ENCODE data around the gene CAPN13. TPM values are rescaled to one million over a fixed set of nuclear protein-coding genes. Genes with fewer than 3 reads are reported as not detected.

CAPN13 gene
- total and polyA plus RNA-seq, 10 of the 15 experiments (the other 5 are each of a cell fraction or from before 2014, with no cell fraction given): 0.03 to 0.10 (median 0.06) TPM; not detected in 7

DNA sequence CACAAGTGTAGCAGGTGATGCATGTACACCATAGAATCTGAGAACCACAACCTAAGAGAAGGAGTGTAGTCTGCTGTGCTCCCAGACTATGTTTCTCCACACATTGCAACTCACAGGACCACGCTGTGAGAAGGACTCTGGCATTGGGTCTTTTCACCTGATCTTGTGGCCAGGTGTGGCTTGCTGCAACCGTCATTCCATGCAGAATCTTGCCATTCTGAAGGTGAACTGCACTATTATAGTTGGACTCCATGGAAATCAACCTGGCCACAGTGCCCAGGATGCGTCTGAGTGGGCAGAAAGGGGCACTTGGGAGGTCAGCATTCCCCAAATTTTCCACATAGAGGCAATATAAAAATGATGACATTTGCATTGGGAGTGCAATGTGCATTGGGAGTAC is 122.2 kb downstream of the CAPN13 start:
- ChIA-PET RAD21 (ENCODE audit: unreplicated experiment) (no interaction called here), CTCF (interaction anchor here (0.9 to 4.5 kb wide), 2 partner anchors 19 to 26 kb away, joined by 5 to 39 read pairs; no protein-coding TSS in a partner anchor), SMC1A (ENCODE audit: uncharacterized antibody, unreplicated experiment) (no interaction called here), POLR2A (no interaction called here)
- in situ Hi-C loops (cut with MboI) (no loop called here), intact Hi-C loops (cut with micrococcal nuclease; ENCODE audit: unreplicated experiment) (no loop called here)
- no peak overlapping the region for H3K4me3 ChIP-seq
- FAIRE-seq: no peak
- no peaks in the 10 kb centered on the region for H3K27me3 ChIP-seq (replicated peaks in 1 of 2; ENCODE audit: control insufficient read depth in 2 of 2, insufficient read depth in 2 of 2, low read length in 1 of 2)
- H3K4me2 ChIP-seq (ENCODE audit: control insufficient read depth, insufficient read depth): no peak overlapping the region
- no peaks in the 10 kb centered on the region for H3K79me2 ChIP-seq (ENCODE audit: control insufficient read depth, insufficient read depth, low read length)
- H3K9ac ChIP-seq (ENCODE audit: control insufficient read depth, insufficient read depth, low read length): no peak overlapping the region
- H4K20me1 ChIP-seq (ENCODE audit: control insufficient read depth, insufficient read depth): no peaks in the 10 kb centered on the region
- no TSS peak for BruUV-seq (replicated peaks)
- 26% methylated on average over 3 of the region's 3 CpGs for WGBS (ENCODE audit: insufficient coverage, insufficient replicate concordance, low lambda C conversion rate, missing lambda C conversion rate)
- no peak overlapping the region for H3K27ac ChIP-seq (ENCODE audit: control insufficient read depth, insufficient read depth)
- no peak for ATAC-seq
- no peaks in the 10 kb centered on the region for H3K36me3 ChIP-seq (ENCODE audit: control insufficient read depth in 2 of 2, insufficient read depth in 2 of 2, low read length in 1 of 2)
- H3K4me1 ChIP-seq (ENCODE audit: control insufficient read depth, insufficient read depth, low read length): no peaks in the 10 kb centered on the region
- H3K9me3 ChIP-seq (replicated peaks; ENCODE audit: control insufficient read depth, insufficient read depth, low read length): no peaks in the 10 kb centered on the region; the same call in 2 of the 3 replicates
- H2AFZ ChIP-seq (ENCODE audit: control insufficient read depth, low read depth, low read length): no peak overlapping the region
- no peak for DNase-seq (ENCODE audit: low read depth, low spot score)
- no peak for TF ChIP-seq ETV6 (conservative IDR thresholded peaks at IDR 0.05 in 1 of 2, IDR thresholded peaks at IDR 0.05 in 1 of 2; ENCODE audit: borderline replicate concordance in 1 of 2, low read depth in 1 of 2)
- TF ChIP-seq GABPA (IDR thresholded peaks at IDR 0.05; ENCODE audit: low read depth): no peak
- no peak for TF ChIP-seq ZNF207 (IDR thresholded peaks at IDR 0.05; ENCODE audit: borderline replicate concordance)
- TF ChIP-seq TAF1 (IDR thresholded peaks at IDR 0.05; ENCODE audit: borderline replicate concordance, low read depth, low read length): no peak
- TF ChIP-seq, protein P1, sequence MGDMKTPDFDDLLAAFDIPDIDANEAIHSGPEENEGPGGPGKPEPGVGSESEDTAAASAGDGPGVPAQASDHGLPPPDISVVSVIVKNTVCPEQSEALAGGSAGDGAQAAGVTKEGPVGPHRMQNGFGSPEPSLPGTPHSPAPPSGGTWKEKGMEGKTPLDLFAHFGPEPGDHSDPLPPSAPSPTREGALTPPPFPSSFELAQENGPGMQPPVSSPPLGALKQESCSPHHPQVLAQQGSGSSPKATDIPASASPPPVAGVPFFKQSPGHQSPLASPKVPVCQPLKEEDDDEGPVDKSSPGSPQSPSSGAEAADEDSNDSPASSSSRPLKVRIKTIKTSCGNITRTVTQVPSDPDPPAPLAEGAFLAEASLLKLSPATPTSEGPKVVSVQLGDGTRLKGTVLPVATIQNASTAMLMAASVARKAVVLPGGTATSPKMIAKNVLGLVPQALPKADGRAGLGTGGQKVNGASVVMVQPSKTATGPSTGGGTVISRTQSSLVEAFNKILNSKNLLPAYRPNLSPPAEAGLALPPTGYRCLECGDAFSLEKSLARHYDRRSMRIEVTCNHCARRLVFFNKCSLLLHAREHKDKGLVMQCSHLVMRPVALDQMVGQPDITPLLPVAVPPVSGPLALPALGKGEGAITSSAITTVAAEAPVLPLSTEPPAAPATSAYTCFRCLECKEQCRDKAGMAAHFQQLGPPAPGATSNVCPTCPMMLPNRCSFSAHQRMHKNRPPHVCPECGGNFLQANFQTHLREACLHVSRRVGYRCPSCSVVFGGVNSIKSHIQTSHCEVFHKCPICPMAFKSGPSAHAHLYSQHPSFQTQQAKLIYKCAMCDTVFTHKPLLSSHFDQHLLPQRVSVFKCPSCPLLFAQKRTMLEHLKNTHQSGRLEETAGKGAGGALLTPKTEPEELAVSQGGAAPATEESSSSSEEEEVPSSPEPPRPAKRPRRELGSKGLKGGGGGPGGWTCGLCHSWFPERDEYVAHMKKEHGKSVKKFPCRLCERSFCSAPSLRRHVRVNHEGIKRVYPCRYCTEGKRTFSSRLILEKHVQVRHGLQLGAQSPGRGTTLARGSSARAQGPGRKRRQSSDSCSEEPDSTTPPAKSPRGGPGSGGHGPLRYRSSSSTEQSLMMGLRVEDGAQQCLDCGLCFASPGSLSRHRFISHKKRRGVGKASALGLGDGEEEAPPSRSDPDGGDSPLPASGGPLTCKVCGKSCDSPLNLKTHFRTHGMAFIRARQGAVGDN (IDR thresholded peaks at IDR 0.05): no peak
- TF ChIP-seq RB1 (IDR thresholded peaks at IDR 0.05; ENCODE audit: borderline replicate concordance): no peak
- no peak for TF ChIP-seq KDM1A (IDR thresholded peaks at IDR 0.05; ENCODE audit: borderline replicate concordance)
- TF ChIP-seq CBFB (IDR thresholded peaks at IDR 0.05; ENCODE audit: low read depth): no peak
- TF ChIP-seq FOXM1 (IDR thresholded peaks at IDR 0.05; ENCODE audit: low read depth, low read length): no peak
- no peak for TF ChIP-seq HDAC2 (IDR thresholded peaks at IDR 0.05)
- TF ChIP-seq, protein P2, sequence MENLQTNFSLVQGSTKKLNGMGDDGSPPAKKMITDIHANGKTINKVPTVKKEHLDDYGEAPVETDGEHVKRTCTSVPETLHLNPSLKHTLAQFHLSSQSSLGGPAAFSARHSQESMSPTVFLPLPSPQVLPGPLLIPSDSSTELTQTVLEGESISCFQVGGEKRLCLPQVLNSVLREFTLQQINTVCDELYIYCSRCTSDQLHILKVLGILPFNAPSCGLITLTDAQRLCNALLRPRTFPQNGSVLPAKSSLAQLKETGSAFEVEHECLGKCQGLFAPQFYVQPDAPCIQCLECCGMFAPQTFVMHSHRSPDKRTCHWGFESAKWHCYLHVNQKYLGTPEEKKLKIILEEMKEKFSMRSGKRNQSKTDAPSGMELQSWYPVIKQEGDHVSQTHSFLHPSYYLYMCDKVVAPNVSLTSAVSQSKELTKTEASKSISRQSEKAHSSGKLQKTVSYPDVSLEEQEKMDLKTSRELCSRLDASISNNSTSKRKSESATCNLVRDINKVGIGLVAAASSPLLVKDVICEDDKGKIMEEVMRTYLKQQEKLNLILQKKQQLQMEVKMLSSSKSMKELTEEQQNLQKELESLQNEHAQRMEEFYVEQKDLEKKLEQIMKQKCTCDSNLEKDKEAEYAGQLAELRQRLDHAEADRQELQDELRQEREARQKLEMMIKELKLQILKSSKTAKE (IDR thresholded peaks at IDR 0.05; ENCODE audit: low read depth, poor library complexity, severe bottlenecking): no peak
- TF ChIP-seq POU2F2 (IDR thresholded peaks at IDR 0.05; ENCODE audit: borderline replicate concordance, low read depth, low read length): no peak
- TF ChIP-seq, protein P3, sequence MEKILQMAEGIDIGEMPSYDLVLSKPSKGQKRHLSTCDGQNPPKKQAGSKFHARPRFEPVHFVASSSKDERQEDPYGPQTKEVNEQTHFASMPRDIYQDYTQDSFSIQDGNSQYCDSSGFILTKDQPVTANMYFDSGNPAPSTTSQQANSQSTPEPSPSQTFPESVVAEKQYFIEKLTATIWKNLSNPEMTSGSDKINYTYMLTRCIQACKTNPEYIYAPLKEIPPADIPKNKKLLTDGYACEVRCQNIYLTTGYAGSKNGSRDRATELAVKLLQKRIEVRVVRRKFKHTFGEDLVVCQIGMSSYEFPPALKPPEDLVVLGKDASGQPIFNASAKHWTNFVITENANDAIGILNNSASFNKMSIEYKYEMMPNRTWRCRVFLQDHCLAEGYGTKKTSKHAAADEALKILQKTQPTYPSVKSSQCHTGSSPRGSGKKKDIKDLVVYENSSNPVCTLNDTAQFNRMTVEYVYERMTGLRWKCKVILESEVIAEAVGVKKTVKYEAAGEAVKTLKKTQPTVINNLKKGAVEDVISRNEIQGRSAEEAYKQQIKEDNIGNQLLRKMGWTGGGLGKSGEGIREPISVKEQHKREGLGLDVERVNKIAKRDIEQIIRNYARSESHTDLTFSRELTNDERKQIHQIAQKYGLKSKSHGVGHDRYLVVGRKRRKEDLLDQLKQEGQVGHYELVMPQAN (conservative IDR thresholded peaks at IDR 0.05): no peak
- no peak for TF ChIP-seq ZZZ3 (IDR thresholded peaks at IDR 0.05; ENCODE audit: control insufficient read depth, insufficient read length, low read depth)

All from GM12878 (cell line).